ENCODE results near the gene NDUFB7.

DNA sequence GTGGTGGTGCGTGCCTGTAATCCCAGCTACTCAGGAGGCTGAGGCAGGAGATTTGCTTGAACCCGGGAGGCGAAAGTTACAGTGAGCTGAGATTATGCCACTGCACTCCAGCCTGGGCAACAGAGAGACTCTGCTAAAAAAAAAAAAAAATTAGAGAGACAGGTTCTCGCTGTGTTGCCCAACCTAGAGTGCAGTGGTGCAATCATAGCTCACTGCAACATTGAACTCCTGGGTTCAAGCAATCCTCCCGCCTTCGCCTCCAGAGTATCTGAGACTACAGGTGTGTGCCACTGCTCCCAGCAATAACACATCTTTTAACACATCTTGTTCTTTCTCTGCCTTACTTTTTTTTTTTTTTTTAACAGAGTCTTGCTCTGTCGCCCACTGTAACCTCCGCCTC lies 43.8 kb upstream of the NDUFB7 start:
- TF ChIP-seq EZH2 (IDR thresholded peaks at IDR 0.05; ENCODE audit: insufficient read depth, poor library complexity, severe bottlenecking): no peak
- TF ChIP-seq EZH2phosphoT487 (IDR thresholded peaks at IDR 0.05; ENCODE audit: insufficient read depth, low read depth): no peak

Measured in GM23248 (cell line).